Stimulated activated CD8-positive, alpha-beta memory T cell treated with anti-CD3 and anti-CD28 coated beads, Interleukin-2, amount 100 ng/mL, for 48 hours (primary cell): ENCODE data around the gene LPAR6.
"Not testable (repeated sequence)": the region's sequence is repeated elsewhere in the genome, so short reads cannot be mapped to it uniquely, and the experiment has no call there.

ENCODE experiments used
- DNase-seq, 2 donors: peaks; one replicate each; pipeline ENCODE4 v3.0.0-alpha.2; 2020; ENCODE audit warnings: low read depth in 2 of 2

The LPAR6 gene, protein sequence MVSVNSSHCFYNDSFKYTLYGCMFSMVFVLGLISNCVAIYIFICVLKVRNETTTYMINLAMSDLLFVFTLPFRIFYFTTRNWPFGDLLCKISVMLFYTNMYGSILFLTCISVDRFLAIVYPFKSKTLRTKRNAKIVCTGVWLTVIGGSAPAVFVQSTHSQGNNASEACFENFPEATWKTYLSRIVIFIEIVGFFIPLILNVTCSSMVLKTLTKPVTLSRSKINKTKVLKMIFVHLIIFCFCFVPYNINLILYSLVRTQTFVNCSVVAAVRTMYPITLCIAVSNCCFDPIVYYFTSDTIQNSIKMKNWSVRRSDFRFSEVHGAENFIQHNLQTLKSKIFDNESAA

DNA sequence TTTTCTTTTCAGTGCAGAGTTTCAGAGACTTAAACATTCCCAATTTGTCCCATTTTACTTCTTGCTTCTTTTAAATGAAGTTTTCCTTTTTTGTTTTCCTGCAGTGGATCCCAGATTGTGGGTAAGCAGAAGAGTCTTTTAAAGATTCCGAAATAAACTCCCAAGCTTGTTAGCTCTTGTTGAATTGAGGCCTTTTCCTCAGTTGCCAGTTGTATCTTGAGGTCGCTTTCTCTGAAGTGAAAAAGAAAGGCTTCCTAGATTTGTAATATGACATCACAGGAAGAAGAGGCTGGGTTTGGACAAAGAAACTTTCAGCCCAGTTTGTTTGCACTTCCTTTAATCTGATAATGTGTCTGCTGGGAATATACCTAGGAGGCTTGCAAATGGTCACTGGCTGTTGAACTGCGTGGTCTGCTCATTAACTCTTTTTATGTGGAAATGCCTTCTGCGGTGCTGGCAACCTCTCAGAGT, at the start of gene LPAR6:
TSS of gene LPAR6 (minus strand) at position 233 of the 471 bp plus-strand sequence. CDS start 690 bp downstream, outside the sequence.
- no peak for DNase-seq

DNA sequence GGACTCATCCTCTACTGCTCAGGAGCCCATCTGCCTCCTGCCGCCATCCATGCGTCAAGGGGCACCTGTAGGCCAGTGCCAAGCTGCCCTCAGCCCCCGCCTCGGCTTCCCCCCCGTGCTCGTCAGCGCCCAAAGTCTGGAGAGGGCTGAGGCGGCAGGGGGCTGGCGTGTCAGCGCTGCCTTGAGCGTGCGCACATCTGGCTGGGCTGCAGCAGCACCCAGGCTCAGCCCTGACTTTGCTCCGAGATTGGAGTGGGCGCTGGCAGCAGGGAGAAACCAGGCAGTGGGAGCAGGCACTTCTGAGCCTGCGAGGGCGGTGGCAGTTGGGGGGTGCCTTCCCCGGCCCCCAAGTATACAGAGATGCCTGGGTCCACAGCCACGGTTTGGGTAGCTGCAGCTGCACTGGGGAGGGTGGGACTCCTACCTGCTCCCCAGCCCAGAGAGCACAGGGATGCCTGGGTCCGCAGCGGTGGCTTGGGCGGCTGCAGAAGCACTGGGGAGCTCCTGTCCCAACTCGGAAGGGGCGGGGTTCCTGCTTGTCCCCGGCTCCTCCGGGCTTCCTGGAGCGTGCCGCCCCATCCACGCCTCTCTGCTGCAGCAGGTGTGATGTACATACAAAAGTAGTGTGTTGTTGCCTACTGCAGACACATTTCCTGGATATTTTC, 44.8 kb upstream of the LPAR6 start:
- DNase-seq = no peak

DNA sequence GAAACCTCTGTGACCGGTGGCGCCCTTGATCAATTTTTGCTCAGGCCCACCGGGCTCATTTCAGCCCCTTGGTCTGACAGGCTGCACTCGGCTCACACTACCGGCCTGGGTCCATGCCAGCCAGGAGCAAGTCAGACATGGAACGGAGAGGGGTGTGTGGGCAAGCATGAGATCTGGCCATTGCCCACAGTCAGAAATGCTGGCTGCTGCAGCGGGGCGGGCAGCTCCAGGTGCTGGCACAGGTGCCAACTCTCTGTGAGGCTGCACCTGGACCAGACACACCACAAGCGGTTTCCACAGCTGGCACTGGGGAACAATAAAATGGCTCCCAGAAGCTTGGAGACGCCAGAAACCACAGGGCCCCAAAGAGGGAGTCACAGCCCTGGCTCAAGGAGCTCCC, 43.6 kb upstream of the LPAR6 start:
- DNase-seq = no peak

DNA sequence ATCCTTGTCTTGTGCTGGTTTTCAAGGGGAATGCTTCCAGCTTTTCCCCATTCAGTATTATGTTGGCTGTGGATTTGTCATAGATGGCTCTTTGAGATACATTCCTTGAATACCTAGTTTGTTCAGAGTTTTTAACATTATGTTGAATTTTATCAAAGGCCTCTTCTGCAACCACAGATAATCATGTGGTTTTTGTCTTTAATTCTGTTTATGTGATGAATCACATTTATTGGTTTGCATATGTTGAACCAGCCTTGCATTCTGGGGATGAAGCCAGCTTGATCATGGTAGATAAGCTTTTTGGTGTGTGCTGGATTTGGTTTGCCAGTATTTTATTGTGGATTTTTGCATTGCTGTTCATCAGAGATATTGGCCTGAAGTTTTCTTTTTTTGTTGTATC, 38.3 kb upstream of the LPAR6 start:
- DNase-seq = not testable (repeated sequence)

DNA sequence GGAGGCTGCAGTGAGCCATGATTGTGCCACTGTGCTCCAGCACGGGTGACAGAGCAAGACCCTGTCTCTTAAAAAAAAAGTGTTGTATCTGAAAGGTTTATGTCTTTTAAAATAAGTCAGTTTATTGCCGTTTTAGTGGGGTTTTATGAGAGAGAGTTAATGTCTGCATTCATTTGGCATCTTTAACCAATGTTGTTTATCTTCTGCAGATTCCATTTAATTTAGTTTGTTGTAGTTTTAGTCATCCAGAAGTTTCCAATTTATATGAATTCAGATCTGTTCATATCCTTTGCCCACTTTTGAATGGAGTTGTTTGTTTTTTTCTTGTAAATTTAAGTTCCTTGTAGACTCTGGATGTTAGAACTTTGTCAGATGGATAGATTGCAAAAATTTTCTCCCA, 36.7 kb upstream of the LPAR6 start:
- DNase-seq = no peak

DNA sequence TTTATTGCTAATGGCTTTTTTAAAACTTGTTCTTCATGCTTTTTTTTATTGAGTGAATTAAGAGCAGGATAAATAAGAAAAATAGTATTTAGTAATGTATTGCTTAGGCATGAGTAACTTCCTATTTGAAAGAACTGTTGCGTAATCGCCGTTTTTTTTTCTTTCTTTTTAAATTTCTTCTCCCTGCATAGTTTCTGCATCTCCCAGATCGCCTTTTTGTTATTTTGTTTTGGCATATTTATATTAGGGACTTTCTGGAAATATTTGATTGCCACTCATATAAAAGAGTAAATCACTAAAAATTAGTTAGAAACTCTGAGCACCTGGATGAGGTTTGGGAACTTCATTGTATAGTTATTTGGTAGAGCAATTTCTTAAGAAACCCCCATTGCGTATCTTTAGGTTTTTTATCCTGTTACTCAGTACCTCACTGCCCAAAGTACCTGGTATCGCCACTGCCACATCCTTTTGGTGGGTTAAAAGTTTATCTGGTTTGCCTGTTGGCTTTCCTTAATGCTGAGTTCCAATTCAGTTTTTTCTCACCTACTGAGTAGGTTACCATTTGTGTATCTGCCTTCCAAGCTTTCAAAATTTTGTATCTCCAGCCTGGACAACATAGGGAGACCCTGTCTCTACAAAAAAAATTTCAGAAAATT, 36.2 kb upstream of the LPAR6 start:
- no peak for DNase-seq

DNA sequence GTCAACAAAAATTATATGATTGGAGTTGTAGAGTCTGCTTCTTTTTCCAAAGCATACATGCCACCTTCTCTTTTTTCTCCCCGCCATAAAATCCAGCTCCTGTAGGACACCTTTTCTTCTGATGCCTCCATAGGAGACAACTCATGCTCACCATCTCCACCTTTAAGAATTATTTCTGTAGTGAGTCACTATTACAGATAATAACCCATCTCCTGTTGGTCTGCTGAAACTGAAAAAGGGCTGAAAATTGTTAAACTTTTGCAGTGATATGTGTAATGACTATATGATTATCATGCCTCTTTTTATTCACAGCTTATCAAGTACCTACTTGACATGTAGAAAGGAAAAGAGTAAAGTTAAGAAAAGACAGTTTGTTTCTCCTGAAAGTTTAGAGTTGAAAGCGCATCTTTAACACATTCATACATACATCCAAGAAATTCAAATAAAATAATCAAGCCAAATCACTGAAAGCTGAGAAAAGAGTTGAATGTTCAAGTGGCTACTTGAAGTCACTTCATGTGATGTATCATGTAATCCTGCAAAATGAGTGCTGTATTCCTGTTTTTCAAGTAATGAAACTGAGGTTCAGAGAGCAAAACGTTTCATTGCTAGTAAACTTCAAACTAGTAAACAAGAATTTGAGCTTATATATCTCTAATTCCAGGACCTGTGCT, 35.5 kb upstream of the LPAR6 start:
- no peak for DNase-seq

DNA sequence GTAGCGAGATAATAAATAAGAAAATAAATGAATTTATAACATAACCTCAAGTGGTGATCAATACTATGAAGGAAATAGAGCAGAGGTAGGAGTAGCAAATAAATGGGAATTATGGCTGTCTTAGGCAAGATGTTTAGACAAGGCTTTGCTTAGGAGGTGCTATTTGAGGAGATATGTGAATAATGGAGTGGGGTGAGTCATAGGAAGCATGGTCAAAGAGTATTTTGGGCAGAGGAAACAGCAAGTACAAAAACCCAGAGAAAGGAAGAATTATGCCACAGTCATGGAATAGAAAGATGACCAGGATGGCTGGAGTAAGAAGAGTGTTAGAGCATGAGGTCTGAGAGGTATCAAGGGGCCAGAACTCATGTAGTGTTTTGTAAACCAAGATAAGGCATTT, 33.6 kb upstream of the LPAR6 start:
- no peak for DNase-seq

DNA sequence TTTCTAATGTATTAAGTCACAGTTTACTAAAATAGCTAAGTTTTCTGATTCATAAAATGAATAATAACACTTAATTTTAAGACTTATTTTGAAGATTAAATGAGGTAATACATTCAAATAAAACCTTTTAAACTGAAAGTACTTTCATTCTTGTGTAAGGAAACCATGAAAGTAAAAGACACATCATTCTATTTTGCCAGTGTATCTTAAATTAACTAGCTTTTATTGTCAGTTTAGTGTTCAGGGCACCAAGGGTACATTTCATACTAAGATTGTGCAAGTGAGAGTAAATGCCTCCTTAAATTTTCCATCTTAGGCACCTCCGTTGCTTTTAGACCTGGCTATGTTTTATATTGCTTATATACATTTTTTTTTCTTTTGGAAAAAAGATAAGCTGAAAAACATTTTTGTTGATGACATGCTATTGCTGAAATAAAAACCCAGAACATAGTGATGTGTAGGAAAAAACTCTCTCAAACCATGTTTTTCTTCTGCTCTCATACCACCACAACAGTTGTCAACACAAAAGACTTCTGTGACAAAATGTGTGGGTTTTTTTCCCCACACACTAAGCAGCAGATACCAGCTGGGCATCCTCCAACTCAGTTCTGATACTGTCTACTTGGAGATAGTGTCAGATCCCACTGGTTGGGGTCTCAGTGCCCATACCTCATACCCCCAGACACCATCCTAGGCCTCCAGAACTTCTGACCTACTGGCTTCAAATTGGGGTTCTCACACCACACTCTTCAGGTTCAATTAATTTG, 30.7 kb upstream of the LPAR6 start:
- no peak for DNase-seq

DNA sequence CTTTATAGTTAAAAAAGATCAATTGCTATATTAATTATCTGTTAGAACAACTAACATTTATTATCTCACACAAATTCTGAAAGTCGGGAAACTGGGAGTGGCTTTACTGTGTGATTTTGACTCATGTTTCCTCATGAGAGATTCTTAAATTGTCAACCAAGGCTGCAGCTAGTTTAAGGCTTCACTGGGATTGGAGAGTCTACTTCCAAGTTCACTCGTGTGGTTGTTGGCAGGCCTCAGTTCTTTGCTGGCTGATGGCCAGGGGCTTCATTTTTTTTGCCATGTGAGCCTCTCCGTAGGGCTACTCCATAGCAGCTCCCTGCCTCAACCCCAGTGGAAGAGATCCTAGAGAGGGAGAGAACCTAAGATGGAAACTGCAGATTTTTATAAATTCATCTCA, 24.5 kb upstream of the LPAR6 start:
- no peak for DNase-seq

DNA sequence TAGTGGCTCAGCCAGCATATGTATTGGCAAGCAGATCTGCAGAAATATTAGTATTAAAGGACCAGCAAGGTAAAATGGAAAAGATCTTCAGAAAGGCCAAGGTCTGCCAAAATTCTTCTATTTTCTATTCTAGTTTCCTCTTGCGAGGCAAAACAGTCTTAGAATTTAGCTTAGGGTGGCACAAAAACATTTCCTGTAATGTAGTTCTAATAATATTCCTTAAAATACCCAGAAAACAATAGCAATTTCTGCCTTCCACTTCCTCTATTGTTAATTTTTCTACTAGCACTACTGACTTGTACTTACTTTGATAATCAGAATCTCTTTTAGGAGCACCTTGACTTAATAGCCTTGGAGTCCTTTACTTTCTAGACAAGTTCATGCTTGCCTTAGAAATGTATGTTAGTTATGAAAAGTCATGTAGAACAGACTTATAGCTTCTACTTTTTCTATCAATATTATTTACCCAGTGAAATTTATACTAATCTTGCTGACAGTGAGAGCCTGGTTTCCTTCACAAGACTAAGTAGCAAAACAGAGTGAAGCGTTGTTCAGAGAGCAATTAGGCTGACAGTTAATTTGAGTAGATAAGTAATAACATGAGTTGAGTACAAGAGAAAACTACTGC, 23.9 kb upstream of the LPAR6 start:
- DNase-seq = no peak

DNA sequence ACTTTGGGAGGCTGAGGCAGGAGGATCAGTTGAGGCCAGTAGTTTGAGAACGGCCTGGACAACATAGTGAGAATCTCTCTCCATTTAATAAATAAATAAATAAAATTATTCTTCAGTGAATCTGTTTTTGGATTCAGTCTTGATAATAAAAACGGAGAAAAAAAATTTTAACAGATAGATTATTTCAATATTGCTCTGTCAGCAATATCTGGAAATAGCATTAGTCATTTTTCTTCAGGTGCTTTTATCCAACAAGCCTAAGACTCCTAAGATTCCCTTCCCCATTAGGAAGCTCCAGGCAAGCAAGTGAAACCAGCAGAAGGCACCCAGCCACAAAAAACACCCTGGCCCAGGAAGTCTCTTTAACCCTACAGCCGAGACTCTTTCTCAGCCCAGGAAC, 21.3 kb upstream of the LPAR6 start:
- no peak for DNase-seq

DNA sequence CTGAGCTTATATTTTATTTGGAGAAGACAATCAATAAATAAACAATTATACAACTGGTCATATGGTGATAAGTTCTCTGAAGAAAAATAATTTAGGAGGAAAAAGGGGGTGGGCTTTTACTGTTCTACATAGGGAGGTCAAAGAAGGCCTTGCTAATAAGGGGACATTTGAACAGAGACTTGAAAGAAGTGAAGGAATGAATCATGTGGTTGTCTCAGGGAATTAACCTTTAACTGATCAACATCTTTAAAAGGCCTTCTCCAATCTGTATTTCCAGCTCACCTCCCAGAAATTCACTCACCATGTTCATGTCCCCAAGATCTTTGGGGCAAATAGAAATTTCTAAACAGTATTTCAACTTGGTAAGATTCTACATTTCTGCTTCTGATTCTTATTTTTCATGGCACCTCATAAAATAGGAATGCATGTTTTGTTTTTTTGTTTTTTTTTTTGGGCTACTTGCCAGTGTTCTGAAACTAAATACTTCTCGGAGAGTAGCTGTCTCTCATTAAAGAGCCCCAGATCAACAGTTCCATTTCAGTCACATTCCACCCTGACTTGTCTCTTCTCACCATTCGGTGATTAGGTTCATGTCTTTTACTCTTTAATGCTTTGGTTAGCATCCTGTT, 19.2 kb upstream of the LPAR6 start:
- DNase-seq = no peak

DNA sequence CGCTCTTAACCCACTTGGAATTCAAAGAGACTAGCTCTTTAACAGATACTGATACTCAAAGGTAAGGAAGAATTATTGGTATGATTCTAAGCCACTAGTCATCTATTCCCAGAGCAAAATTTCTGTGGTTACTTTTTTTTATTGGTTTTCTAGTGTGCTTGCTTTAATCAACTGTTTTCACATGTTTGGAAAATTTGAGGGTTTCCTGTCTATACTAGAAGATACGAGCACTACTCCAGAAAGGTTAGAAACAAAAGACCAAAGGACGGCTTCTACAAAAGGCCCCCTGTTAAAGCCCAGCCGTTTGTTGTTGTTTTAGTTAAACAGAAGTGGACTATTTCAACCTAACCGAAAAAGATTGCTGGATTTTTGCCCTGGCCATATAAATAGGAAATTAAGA, 18.5 kb upstream of the LPAR6 start:
- DNase-seq = no peak

DNA sequence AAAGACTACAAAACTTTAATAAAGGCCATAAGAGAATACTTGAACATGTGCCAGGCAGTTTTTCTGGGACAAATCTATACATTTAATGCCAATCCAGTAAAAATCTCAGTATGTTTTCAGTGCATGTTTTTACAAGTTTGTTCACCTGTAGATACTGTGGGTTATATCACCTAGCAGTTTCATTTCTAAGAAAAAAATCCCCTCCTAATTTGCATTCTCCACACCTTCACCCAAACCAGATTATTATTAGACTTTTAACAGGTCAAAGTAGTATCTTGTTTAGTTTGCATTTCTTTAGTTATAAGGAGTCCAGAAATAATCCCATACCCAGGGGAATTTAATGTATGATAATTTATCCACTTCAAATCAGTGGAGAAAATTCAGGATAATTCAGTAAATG, 17.0 kb upstream of the LPAR6 start:
- no peak for DNase-seq

DNA sequence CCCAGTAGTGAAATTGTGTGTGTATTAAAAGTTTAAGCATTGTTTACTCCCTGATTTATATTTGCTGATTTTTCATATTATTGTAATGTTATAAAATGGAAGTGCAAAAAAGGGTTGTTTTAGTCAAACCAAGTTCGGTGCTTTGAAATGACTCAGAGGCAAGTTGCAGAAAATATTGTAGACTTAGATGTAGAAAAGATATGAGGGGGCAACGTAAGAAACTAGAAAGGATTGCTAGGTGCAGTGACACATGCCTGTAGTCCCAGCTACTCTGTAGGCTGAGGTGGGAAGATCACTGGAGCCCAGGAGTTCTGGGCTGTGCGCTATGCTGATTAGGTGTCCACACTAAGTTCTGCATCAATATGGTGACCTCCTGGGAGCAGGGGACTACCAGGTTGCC, 16.1 kb upstream of the LPAR6 start:
- DNase-seq = no peak

DNA sequence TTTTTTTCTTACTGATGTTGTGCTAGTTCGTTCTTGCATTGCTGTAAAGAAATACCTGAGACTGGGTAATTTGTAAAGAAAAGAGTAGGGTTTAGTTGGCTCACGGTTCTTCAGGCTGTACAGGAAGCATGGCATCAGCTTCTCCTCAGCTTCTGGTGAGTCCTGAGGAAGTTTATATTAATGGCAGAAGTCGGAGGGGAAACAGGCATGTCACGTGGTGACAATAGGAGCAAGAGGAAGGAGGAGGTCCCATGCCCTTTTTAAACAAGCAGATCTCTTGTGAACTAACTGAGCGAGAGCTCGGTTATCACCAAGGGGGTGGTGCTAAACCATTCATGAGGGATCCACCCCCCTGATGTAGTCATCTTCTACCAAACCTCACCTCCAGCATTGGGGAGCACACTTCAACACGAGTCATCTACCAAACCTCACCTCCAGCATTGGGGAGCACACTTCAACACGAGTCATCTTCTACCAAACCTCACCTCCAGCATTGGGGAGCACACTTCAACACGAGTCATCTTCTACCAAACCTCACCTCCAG, 13.9 kb upstream of the LPAR6 start:
- DNase-seq = not testable (repeated sequence)

DNA sequence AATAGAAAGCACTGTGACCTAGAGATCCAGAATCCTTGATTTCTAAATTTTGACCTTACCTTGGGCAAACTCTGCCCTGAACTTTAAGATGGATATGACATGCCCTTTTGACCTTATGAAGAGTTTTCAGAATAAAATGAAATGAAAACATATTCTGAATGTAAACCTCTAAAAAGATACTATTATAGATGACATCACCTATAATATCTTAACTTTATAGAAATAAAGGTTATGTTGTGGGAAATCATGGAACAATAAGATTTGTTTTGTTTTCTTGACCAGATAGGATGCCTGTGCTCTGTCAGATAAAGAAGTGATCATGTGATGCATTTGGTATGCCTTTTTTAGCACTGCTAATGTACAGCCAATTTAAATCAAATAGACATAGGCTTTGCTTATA, 13.1 kb upstream of the LPAR6 start:
- DNase-seq = no peak

DNA sequence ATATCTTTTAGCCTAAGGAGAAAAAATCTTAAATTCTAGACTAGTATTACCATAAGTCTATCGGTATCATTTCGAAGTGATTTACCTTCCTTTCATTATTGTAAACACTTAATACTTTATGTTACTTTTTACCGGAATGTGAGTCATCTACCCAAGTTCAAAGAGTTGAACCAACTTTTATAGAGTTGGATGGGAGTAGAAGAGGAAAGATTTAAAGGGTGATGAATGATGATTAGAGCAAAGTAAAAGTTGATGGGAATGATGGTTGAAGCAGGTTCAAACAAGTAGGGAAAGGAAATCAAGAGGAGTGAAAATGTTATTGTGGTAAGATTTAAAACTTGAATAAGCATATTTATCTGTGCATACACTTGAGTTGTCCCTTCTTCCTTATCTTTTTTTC, 11.3 kb upstream of the LPAR6 start:
- DNase-seq = no peak

DNA sequence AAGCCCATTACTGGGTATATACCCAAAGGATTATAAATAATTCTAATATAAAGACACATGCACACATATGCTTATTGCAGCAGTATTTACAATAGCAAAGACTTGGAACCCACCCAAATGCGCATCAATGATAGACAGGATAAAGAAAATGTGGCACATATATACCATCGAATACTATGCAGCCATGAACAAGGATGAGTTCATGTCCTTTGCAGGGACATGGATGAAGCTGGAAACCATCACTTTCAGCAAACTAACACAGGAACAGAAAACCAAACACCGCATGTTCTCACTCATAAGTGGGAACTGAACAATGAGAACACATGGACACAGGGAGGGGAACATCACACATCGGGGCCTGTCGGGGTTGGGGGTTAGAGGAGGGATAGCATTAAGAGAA, 9.1 kb upstream of the LPAR6 start:
- DNase-seq = not testable (repeated sequence)
